ENCODE results near the gene TSHZ2. TPM values are rescaled to one million over a fixed set of nuclear protein-coding genes. Genes with fewer than 3 reads are reported as not detected.

Gene TSHZ2
- total and polyA plus RNA-seq, 2 donors (not counting 3 experiments of a cell fraction or from before 2014, with no cell fraction given) = not detected

- no TSS peak for BruUV-seq (replicated peaks)
- no peak overlapping the region for H3K4me3 ChIP-seq (replicated peaks in 1 of 3; ENCODE audit: insufficient read depth in 1 of 3, low read depth in 1 of 3, low read length in 3 of 3)
- no peaks in the 10 kb centered on the region for H3K36me3 ChIP-seq (ENCODE audit: control insufficient read depth in 2 of 2, extremely low read depth in 1 of 2, insufficient read depth in 2 of 2, low read length in 2 of 2)
- H3K79me2 ChIP-seq (ENCODE audit: control insufficient read depth, insufficient read depth, low read length) = no peaks in the 10 kb centered on the region
- POLR2A ChIA-PET = no interaction called here
- no peaks in the 10 kb centered on the region for H4K20me1 ChIP-seq (replicated peaks; ENCODE audit: control insufficient read depth, extremely low read depth, insufficient read depth, low read length)
- DNase-seq (ENCODE audit: low read depth, low spot score) (no peak), FAIRE-seq (no peak)
- TF ChIP-seq JUN (IDR thresholded peaks at IDR 0.05; ENCODE audit: borderline replicate concordance, insufficient read depth, insufficient read length, low read depth) = no peak
- no peak overlapping the region for H3K4me2 ChIP-seq (ENCODE audit: insufficient read depth, low read length)
- CTCF ChIA-PET = no interaction called here
- H3K4me1 ChIP-seq (ENCODE audit: control insufficient read depth, extremely low read depth, insufficient read depth, low read length) = no peaks in the 10 kb centered on the region
- no peak overlapping the region for H2AFZ ChIP-seq (ENCODE audit: low read depth, low read length)
- intact Hi-C loops (cut with micrococcal nuclease) (no loop called here), dilution Hi-C loops (cut with MboI; ENCODE audit: extremely low pct_ligation_motif_present, low sequenced_read_pairs) (no loop called here)
- no peaks in the 10 kb centered on the region for H3K9me3 ChIP-seq (replicated peaks; ENCODE audit: control insufficient read depth, insufficient read depth, low read length)
- no peaks in the 10 kb centered on the region for H3K27me3 ChIP-seq (ENCODE audit: control insufficient read depth in 2 of 2, insufficient read depth in 2 of 2, low read length in 2 of 2)
- H3K9me1 ChIP-seq (replicated peaks; ENCODE audit: control insufficient read depth, extremely low read depth, insufficient read depth, low read length) = no peaks in the 10 kb centered on the region
- no peak overlapping the region for H3K27ac ChIP-seq (ENCODE audit: insufficient read depth, low read depth, low read length)
- no peak overlapping the region for H3K9ac ChIP-seq (replicated peaks; ENCODE audit: extremely low read depth, insufficient read depth, low read length)
Measured at GRCh38 chr20:53428588-53428987, 456.4 kb downstream of the TSHZ2 start.

GRCh38 chr20:53428996-53429395, 456.8 kb downstream of the TSHZ2 start:
- H3K36me3 ChIP-seq (ENCODE audit: control insufficient read depth in 2 of 2, extremely low read depth in 1 of 2, insufficient read depth in 2 of 2, low read length in 2 of 2) = no peaks in the 10 kb centered on the region
- no peak for FAIRE-seq
- POLR2A ChIA-PET = no interaction called here

More at GRCh38 chr20:53428996-53429395, 456.8 kb downstream of the TSHZ2 start:
- CTCF ChIA-PET = no interaction called here
- H3K9me1 ChIP-seq (replicated peaks; ENCODE audit: control insufficient read depth, extremely low read depth, insufficient read depth, low read length) = no peaks in the 10 kb centered on the region
- no peaks in the 10 kb centered on the region for H3K9me3 ChIP-seq (replicated peaks; ENCODE audit: control insufficient read depth, insufficient read depth, low read length)
- H3K27ac ChIP-seq (ENCODE audit: insufficient read depth, low read depth, low read length) = no peak overlapping the region
- intact Hi-C loops (cut with micrococcal nuclease) (no loop called here), dilution Hi-C loops (cut with MboI; ENCODE audit: extremely low pct_ligation_motif_present, low sequenced_read_pairs) (no loop called here)
- no peak overlapping the region for H2AFZ ChIP-seq (ENCODE audit: low read depth, low read length)
- no peak for DNase-seq (ENCODE audit: low read depth, low spot score)
- H3K79me2 ChIP-seq (ENCODE audit: control insufficient read depth, insufficient read depth, low read length) = no peaks in the 10 kb centered on the region
- no peaks in the 10 kb centered on the region for H4K20me1 ChIP-seq (replicated peaks; ENCODE audit: control insufficient read depth, extremely low read depth, insufficient read depth, low read length)
- TF ChIP-seq MYC (IDR thresholded peaks at IDR 0.05; ENCODE audit: low read depth, low read length) = no peak
- TF ChIP-seq EZH2 (IDR thresholded peaks at IDR 0.05; ENCODE audit: borderline replicate concordance, low read depth, low read length, severe bottlenecking) = no peak
- TF ChIP-seq CTCF (IDR thresholded peaks at IDR 0.05; ENCODE audit: extremely low read depth in 1 of 2, insufficient read depth in 1 of 2, low read depth in 1 of 2, low read length in 2 of 2) = no peak
- no peak for TF ChIP-seq GATA2 (IDR thresholded peaks at IDR 0.05; ENCODE audit: insufficient read depth, insufficient read length, low read depth, low read length)
- no peak for TF ChIP-seq POLR2AphosphoS5 (IDR thresholded peaks at IDR 0.05; ENCODE audit: insufficient read depth, low read depth, low read length)
- no peak for TF ChIP-seq JUN (IDR thresholded peaks at IDR 0.05; ENCODE audit: borderline replicate concordance, insufficient read depth, insufficient read length, low read depth)
- TF ChIP-seq POLR2A (IDR thresholded peaks at IDR 0.05; ENCODE audit: low read depth, low read length) = no peak
- no peak for TF ChIP-seq MAX (IDR thresholded peaks at IDR 0.05; ENCODE audit: insufficient read depth, insufficient read length)
- no peak for TF ChIP-seq FOS (IDR thresholded peaks at IDR 0.05; ENCODE audit: borderline replicate concordance, insufficient read depth, low read length)
- H3K4me3 ChIP-seq (replicated peaks in 1 of 3; ENCODE audit: insufficient read depth in 1 of 3, low read depth in 1 of 3, low read length in 3 of 3) = no peak overlapping the region
- no peak overlapping the region for H3K9ac ChIP-seq (replicated peaks; ENCODE audit: extremely low read depth, insufficient read depth, low read length)
- BruUV-seq (replicated peaks) = no TSS peak
- no peaks in the 10 kb centered on the region for H3K4me1 ChIP-seq (ENCODE audit: control insufficient read depth, extremely low read depth, insufficient read depth, low read length)
- H3K4me2 ChIP-seq (ENCODE audit: insufficient read depth, low read length) = no peak overlapping the region
- H3K27me3 ChIP-seq (ENCODE audit: control insufficient read depth in 2 of 2, insufficient read depth in 2 of 2, low read length in 2 of 2) = no peaks in the 10 kb centered on the region
